ENCODE results near the gene RBM20. TPM values are rescaled to one million over a fixed set of nuclear protein-coding genes. Genes with fewer than 3 reads are reported as not detected.
A peak's percentile ranks its signal among the peaks of the same experiment; 100 is the strongest.
"Not testable (repeated sequence)": the region's sequence is repeated elsewhere in the genome, so short reads cannot be mapped to it uniquely, and the experiment has no call there.

RBM20 gene
- total RNA-seq, 1 donor from 2014 or later = 0.02 TPM

GRCh38 chr10:110631934-110632333, 12.2 kb upstream of the RBM20 start:
- Mint-ChIP-seq H3K27me3 (ENCODE audit: low read depth) (peaks cover 20% of the 10 kb centered on the region), H3K36me3 (ENCODE audit: low read depth) (no peaks in the 10 kb centered on the region), H3K27ac (no peak overlapping the region), H3K4me1 (ENCODE audit: low read depth) (no peaks in the 10 kb centered on the region), H3K9me3 (no peaks in the 10 kb centered on the region), H3K4me3 (ENCODE audit: low read depth) (no peak overlapping the region)
- no peak for DNase-seq (ENCODE audit: low spot score)
- intact Hi-C loops (cut with micrococcal nuclease) = no loop called here

DNA sequence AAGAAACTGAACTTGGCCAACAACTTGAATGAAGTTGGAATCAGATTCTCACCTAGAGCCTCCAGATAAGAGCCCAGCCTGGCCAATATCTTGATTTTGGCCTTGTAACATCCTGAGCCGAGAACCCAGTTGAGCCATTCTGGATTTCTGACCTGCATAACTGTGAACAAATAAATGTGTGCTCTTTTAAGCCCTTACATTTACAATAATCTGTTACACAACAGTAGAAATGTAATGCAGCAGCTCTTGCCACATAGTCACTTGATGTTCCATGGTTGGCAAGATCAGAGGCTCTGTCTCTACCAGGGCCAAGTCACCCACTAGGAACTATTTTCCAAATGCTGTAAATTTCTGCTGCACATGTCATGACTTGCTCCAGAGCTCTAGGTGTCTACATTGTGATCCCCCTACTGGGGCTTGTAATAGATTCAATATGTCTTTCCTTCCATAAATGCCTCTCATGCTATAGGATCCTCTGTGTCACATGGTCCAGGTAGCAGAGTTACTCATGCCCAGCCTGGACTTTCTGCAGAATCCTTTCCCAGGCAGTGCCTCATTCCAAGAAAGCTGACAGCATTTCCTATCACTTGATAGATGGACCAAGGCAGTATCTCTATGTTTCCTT, 11.4 kb upstream of the RBM20 start:
- H3K36me3 Mint-ChIP-seq (ENCODE audit: low read depth) = no peaks in the 10 kb centered on the region

GRCh38 chr10:110634527-110635209, 9.5 kb upstream of the RBM20 start:
- no peaks in the 10 kb centered on the region for H3K4me1 Mint-ChIP-seq (ENCODE audit: low read depth)

More for the DNA sequence above, 11.4 kb upstream of the RBM20 start:
- H3K9me3 Mint-ChIP-seq = no peaks in the 10 kb centered on the region
- intact Hi-C loops (cut with micrococcal nuclease) = no loop called here
- no peak for DNase-seq (ENCODE audit: low spot score)
- no peak overlapping the region for H3K4me3 Mint-ChIP-seq (ENCODE audit: low read depth)
- H3K4me1 Mint-ChIP-seq (ENCODE audit: low read depth) = no peaks in the 10 kb centered on the region
- peaks cover 18% of the 10 kb centered on the region for H3K27me3 Mint-ChIP-seq (ENCODE audit: low read depth)
- no peak overlapping the region for H3K27ac Mint-ChIP-seq

GRCh38 chr10:110636572-110636931, 7.6 kb upstream of the RBM20 start:
- H3K27ac Mint-ChIP-seq = no peak overlapping the region
- intact Hi-C loops (cut with micrococcal nuclease) = no loop called here
- H3K36me3 Mint-ChIP-seq (ENCODE audit: low read depth) = no peaks in the 10 kb centered on the region
- peaks cover 6% of the 10 kb centered on the region for H3K4me1 Mint-ChIP-seq (ENCODE audit: low read depth)
- H3K27me3 Mint-ChIP-seq (ENCODE audit: low read depth) = peaks cover 34% of the 10 kb centered on the region
- H3K4me3 Mint-ChIP-seq (ENCODE audit: low read depth) = no peak overlapping the region
- no peaks in the 10 kb centered on the region for H3K9me3 Mint-ChIP-seq
- no peak for DNase-seq (ENCODE audit: low spot score)

More at GRCh38 chr10:110634527-110635209, 9.5 kb upstream of the RBM20 start:
- Mint-ChIP-seq H3K27ac (no peak overlapping the region), H3K27me3 (ENCODE audit: low read depth) (peaks cover 25% of the 10 kb centered on the region), H3K36me3 (ENCODE audit: low read depth) (no peaks in the 10 kb centered on the region), H3K4me3 (ENCODE audit: low read depth) (no peak overlapping the region), H3K9me3 (no peaks in the 10 kb centered on the region)
- no peak for DNase-seq (ENCODE audit: low spot score)
- intact Hi-C loops (cut with micrococcal nuclease) = no loop called here

- H3K9me3 Mint-ChIP-seq = no peaks in the 10 kb centered on the region
- H3K4me3 Mint-ChIP-seq (ENCODE audit: low read depth) = no peak overlapping the region
- H3K4me1 Mint-ChIP-seq (ENCODE audit: low read depth) = peaks cover 9% of the 10 kb centered on the region
- no peak for DNase-seq (ENCODE audit: low spot score)
- intact Hi-C loops (cut with micrococcal nuclease) = no loop called here
- no peaks in the 10 kb centered on the region for H3K36me3 Mint-ChIP-seq (ENCODE audit: low read depth)
- H3K27ac Mint-ChIP-seq = no peak overlapping the region
- peaks cover 39% of the 10 kb centered on the region for H3K27me3 Mint-ChIP-seq (ENCODE audit: low read depth)
These were observed 7.1 kb upstream of the RBM20 start for GRCh38 chr10:110636932-110637557.

- peaks cover 14% of the 10 kb centered on the region for H3K4me1 Mint-ChIP-seq (ENCODE audit: low read depth)
- no peak overlapping the region for H3K4me3 Mint-ChIP-seq (ENCODE audit: low read depth)
- intact Hi-C loops (cut with micrococcal nuclease) = no loop called here
- H3K27ac Mint-ChIP-seq = no peak overlapping the region
- DNase-seq (ENCODE audit: low spot score) = no peak
- no peaks in the 10 kb centered on the region for H3K36me3 Mint-ChIP-seq (ENCODE audit: low read depth)
- H3K27me3 Mint-ChIP-seq (ENCODE audit: low read depth) = peaks cover 44% of the 10 kb centered on the region
- no peaks in the 10 kb centered on the region for H3K9me3 Mint-ChIP-seq
These were observed 6.5 kb upstream of the RBM20 start for GRCh38 chr10:110637558-110638053.

GRCh38 chr10:110638319-110638718, 5.8 kb upstream of the RBM20 start:
- H3K4me3 Mint-ChIP-seq (ENCODE audit: low read depth) = no peak overlapping the region
- no peak for DNase-seq (ENCODE audit: low spot score)
- H3K36me3 Mint-ChIP-seq (ENCODE audit: low read depth) = no peaks in the 10 kb centered on the region
- peaks cover 51% of the 10 kb centered on the region for H3K27me3 Mint-ChIP-seq (ENCODE audit: low read depth)
- intact Hi-C loops (cut with micrococcal nuclease) = no loop called here
- no peaks in the 10 kb centered on the region for H3K9me3 Mint-ChIP-seq
- peaks cover 18% of the 10 kb centered on the region for H3K4me1 Mint-ChIP-seq (ENCODE audit: low read depth)
- H3K27ac Mint-ChIP-seq = no peak overlapping the region

DNA sequence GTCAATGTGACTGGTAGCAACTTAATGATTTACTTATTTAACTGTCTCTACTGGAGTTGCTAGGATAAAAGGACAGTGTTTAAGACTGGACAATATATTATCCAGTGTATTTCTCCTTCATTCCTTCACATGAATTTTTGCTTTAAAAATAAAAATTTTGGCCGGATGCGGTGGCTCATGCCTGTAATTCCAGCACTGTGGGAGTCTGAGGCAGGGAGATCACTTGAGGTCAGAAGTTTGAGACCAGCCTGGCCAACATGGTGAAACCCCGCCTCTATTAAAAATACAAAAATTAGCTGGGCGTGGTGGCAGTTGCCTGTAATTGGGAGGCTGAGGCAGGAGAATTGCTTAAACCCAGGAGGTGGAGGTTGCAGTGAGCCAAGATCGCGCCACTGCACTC, 5.1 kb upstream of the RBM20 start:
- DNase-seq (ENCODE audit: low spot score); H3K27ac Mint-ChIP-seq; intact Hi-C loops (cut with micrococcal nuclease); H3K36me3 Mint-ChIP-seq (ENCODE audit: low read depth); H3K4me3 Mint-ChIP-seq (ENCODE audit: low read depth); H3K9me3 Mint-ChIP-seq: not testable (repeated sequence)
- peaks cover 55% of the 10 kb centered on the region for H3K27me3 Mint-ChIP-seq (ENCODE audit: low read depth)
- H3K4me1 Mint-ChIP-seq (ENCODE audit: low read depth) = peaks cover 19% of the 10 kb centered on the region

DNA sequence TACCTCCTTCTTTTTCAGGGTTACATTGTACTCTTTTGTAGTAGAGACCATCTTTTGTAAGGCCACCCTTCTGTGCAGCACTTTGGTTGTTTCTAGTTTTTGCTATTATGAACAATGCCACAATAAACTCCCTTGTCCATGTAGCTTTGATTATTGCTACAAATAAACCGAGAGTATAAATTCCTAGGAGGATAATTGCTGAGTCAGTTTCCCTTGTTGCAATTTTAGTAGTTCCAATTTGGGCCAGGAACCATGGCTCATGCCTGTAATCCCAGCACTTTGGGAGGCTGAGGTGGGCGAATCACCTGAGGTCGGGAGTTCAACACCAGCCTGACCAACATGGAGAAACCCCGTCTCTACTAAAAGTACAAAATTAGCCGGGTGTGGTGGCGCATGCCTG, 4.3 kb upstream of the RBM20 start:
- H3K4me1 Mint-ChIP-seq (ENCODE audit: low read depth) = peaks cover 23% of the 10 kb centered on the region
- H3K9me3 Mint-ChIP-seq; H3K27ac Mint-ChIP-seq; H3K4me3 Mint-ChIP-seq (ENCODE audit: low read depth); H3K36me3 Mint-ChIP-seq (ENCODE audit: low read depth); DNase-seq (ENCODE audit: low spot score): not testable (repeated sequence)
- intact Hi-C loops (cut with micrococcal nuclease) = loop anchor here (5.0 kb wide), 1 partner anchor 437 kb away; the partner anchor contains the start of gene ADRA2A
- peaks cover 57% of the 10 kb centered on the region for H3K27me3 Mint-ChIP-seq (ENCODE audit: low read depth)

- H3K4me3 Mint-ChIP-seq (ENCODE audit: low read depth) = no peak overlapping the region
- H3K36me3 Mint-ChIP-seq (ENCODE audit: low read depth) = no peaks in the 10 kb centered on the region
- peaks cover 59% of the 10 kb centered on the region for H3K27me3 Mint-ChIP-seq (ENCODE audit: low read depth)
- DNase-seq (ENCODE audit: low spot score) = no peak
- H3K9me3 Mint-ChIP-seq = no peaks in the 10 kb centered on the region
- H3K27ac Mint-ChIP-seq = no peak overlapping the region
- peaks cover 23% of the 10 kb centered on the region for H3K4me1 Mint-ChIP-seq (ENCODE audit: low read depth)
- intact Hi-C loops (cut with micrococcal nuclease) = loop anchor here (5.0 kb wide), 1 partner anchor 436 kb away; the partner anchor contains the start of gene ADRA2A
These were observed 2.9 kb upstream of the RBM20 start for GRCh38 chr10:110641256-110641655.

GRCh38 chr10:110642204-110643034, 1.7 kb upstream of the RBM20 start:
- H3K27me3 Mint-ChIP-seq (ENCODE audit: low read depth) = peaks cover 66% of the 10 kb centered on the region
- no peaks in the 10 kb centered on the region for H3K36me3 Mint-ChIP-seq (ENCODE audit: low read depth)
- no peak overlapping the region for H3K27ac Mint-ChIP-seq
- DNase-seq (ENCODE audit: low spot score) = no peak
- H3K4me3 Mint-ChIP-seq (ENCODE audit: low read depth) = peak overlapping the region; percentile 73
- intact Hi-C loops (cut with micrococcal nuclease) = loop anchor here (2.0 to 5.0 kb wide), 2 partner anchors 24 to 435 kb away; partner anchors contain the start of gene ADRA2A
- H3K9me3 Mint-ChIP-seq = no peaks in the 10 kb centered on the region
- peaks cover 23% of the 10 kb centered on the region for H3K4me1 Mint-ChIP-seq (ENCODE audit: low read depth)

- Mint-ChIP-seq H3K4me3 (ENCODE audit: low read depth) (peak overlapping the region; percentile 75), H3K4me1 (ENCODE audit: low read depth) (peaks cover 23% of the 10 kb centered on the region), H3K36me3 (ENCODE audit: low read depth) (no peaks in the 10 kb centered on the region), H3K27me3 (ENCODE audit: low read depth) (peaks cover 65% of the 10 kb centered on the region), H3K27ac (no peak overlapping the region), H3K9me3 (no peaks in the 10 kb centered on the region)
- intact Hi-C loops (cut with micrococcal nuclease) = loop anchor here (2.0 to 5.0 kb wide), 2 partner anchors 24 to 434 kb away; partner anchors contain the start of gene ADRA2A
- no peak for DNase-seq (ENCODE audit: low spot score)
These were observed 992 bp upstream of the RBM20 start for GRCh38 chr10:110643035-110643652.
